Glutamatergic neuron (in vitro differentiated cells): ENCODE data around the gene NANP. TPM values are rescaled to one million over a fixed set of nuclear protein-coding genes. Genes with fewer than 3 reads are reported as not detected.
"Not testable (repeated sequence)": the region's sequence is repeated elsewhere in the genome, so short reads cannot be mapped to it uniquely, and the experiment has no call there.

ENCODE experiments used
- DNase-seq: peaks from one replicate; pipeline ENCODE4 v3.0.0; 2022
- H3K27ac Mint-ChIP-seq: one replicate; pipeline ENCODE4 v1.8.0; 2020; ENCODE audit warnings: mild to moderate bottlenecking, mixed read lengths, inconsistent platforms; ENCODE audit not compliant: unreplicated experiment
- H3K27me3 Mint-ChIP-seq: one replicate; pipeline ENCODE4 v1.8.0; 2020; ENCODE audit warnings: mild to moderate bottlenecking, moderate library complexity, mixed read lengths, inconsistent platforms; ENCODE audit not compliant: unreplicated experiment
- H3K36me3 Mint-ChIP-seq: one replicate; pipeline ENCODE4 v1.8.0; 2020; ENCODE audit warnings: mild to moderate bottlenecking, mixed read lengths, inconsistent platforms; ENCODE audit not compliant: unreplicated experiment
- H3K4me1 Mint-ChIP-seq: one replicate; pipeline ENCODE4 v1.8.0; 2020; ENCODE audit warnings: mild to moderate bottlenecking, low read depth, mixed read lengths, inconsistent platforms; ENCODE audit not compliant: unreplicated experiment
- H3K4me3 Mint-ChIP-seq: one replicate; pipeline ENCODE4 v1.8.0; 2020; ENCODE audit warnings: mild to moderate bottlenecking, mixed read lengths, inconsistent platforms; ENCODE audit not compliant: unreplicated experiment
- H3K9me3 Mint-ChIP-seq: one replicate; pipeline ENCODE4 v1.8.0; 2020; ENCODE audit warnings: mild to moderate bottlenecking, moderate library complexity, mixed read lengths, inconsistent platforms; ENCODE audit not compliant: unreplicated experiment
- CTCF ChIP-seq: fragments of 200-600 bp; sonication (generic); IDR thresholded peaks from one replicate; pipeline ENCODE4 v1.5.0; 2021; ENCODE audit not compliant: partially characterized antibody, unreplicated experiment
- total RNA-seq: library from RNA; stranded (reverse); fragmentation: NEBNext Ultra II Directional; extraction: Animal tissue kit (Norgen Biotek cat#: 25700); gene quantifications from one replicate; pipeline ENCODE4 v1.2.1, GENCODE V29; 2021; ENCODE audit not compliant: unreplicated experiment

Gene NANP
- total RNA-seq, 1 donor from 2014 or later, result 1.4 TPM

- H3K9me3 Mint-ChIP-seq, result peaks cover 2% of the 10 kb centered on the region
- H3K4me3 Mint-ChIP-seq, result no peak overlapping the region
- DNase-seq, result no peak
- H3K27me3 Mint-ChIP-seq, result no peaks in the 10 kb centered on the region
- TF ChIP-seq CTCF, result no peak
- H3K27ac Mint-ChIP-seq, result no peak overlapping the region
- no peaks in the 10 kb centered on the region for H3K4me1 Mint-ChIP-seq
- H3K36me3 Mint-ChIP-seq, result peaks cover 20% of the 10 kb centered on the region
Observed at GRCh38 chr20:25632940-25633790, 9.4 kb upstream of the NANP start.

GRCh38 chr20:25630615-25631014 is 6.8 kb upstream of the NANP start:
- H3K4me3 Mint-ChIP-seq, result not testable (repeated sequence)

GRCh38 chr20:25629816-25630499 is 6.1 kb upstream of the NANP start:
- Mint-ChIP-seq H3K4me3 (no peak overlapping the region), H3K36me3 (peaks cover 11% of the 10 kb centered on the region)
- no peak for TF ChIP-seq CTCF

More at GRCh38 chr20:25630615-25631014, 6.8 kb upstream of the NANP start:
- H3K27ac Mint-ChIP-seq, H3K27me3 Mint-ChIP-seq, H3K4me1 Mint-ChIP-seq, DNase-seq, H3K9me3 Mint-ChIP-seq: not testable (repeated sequence)
- H3K36me3 Mint-ChIP-seq, result peaks cover 11% of the 10 kb centered on the region

GRCh38 chr20:25626779-25627178 is 3.0 kb upstream of the NANP start:
- TF ChIP-seq CTCF, result no peak
- Mint-ChIP-seq H3K4me3 (no peak overlapping the region), H3K36me3 (peaks cover 6% of the 10 kb centered on the region), H3K27ac (no peak overlapping the region), H3K4me1 (peaks cover 10% of the 10 kb centered on the region), H3K9me3 (peaks cover 6% of the 10 kb centered on the region), H3K27me3 (peaks cover 3% of the 10 kb centered on the region)
- DNase-seq, result no peak

More at GRCh38 chr20:25629816-25630499, 6.1 kb upstream of the NANP start:
- DNase-seq, result no peak
- Mint-ChIP-seq H3K9me3 (peaks cover 2% of the 10 kb centered on the region), H3K4me1 (no peaks in the 10 kb centered on the region), H3K27ac (no peak overlapping the region), H3K27me3 (no peaks in the 10 kb centered on the region)

GRCh38 chr20:25624500-25624939 is 706 bp upstream of the NANP start:
- H3K27me3 Mint-ChIP-seq, result peaks cover 3% of the 10 kb centered on the region
- peak overlapping the region; percentile 93 for H3K4me3 Mint-ChIP-seq
- H3K27ac Mint-ChIP-seq, result peak overlapping the region; percentile 92
- H3K9me3 Mint-ChIP-seq, result peaks cover 4% of the 10 kb centered on the region
- peaks cover 6% of the 10 kb centered on the region for H3K36me3 Mint-ChIP-seq
- H3K4me1 Mint-ChIP-seq, result peaks cover 10% of the 10 kb centered on the region
- DNase-seq, result no peak
- TF ChIP-seq CTCF, result no peak
